Measurements from ENCODE around the gene KDM4B.

GRCh38 chr19:4976401-4977298, 7.7 kb downstream of the KDM4B start:
- TF ChIP-seq, protein P1, sequence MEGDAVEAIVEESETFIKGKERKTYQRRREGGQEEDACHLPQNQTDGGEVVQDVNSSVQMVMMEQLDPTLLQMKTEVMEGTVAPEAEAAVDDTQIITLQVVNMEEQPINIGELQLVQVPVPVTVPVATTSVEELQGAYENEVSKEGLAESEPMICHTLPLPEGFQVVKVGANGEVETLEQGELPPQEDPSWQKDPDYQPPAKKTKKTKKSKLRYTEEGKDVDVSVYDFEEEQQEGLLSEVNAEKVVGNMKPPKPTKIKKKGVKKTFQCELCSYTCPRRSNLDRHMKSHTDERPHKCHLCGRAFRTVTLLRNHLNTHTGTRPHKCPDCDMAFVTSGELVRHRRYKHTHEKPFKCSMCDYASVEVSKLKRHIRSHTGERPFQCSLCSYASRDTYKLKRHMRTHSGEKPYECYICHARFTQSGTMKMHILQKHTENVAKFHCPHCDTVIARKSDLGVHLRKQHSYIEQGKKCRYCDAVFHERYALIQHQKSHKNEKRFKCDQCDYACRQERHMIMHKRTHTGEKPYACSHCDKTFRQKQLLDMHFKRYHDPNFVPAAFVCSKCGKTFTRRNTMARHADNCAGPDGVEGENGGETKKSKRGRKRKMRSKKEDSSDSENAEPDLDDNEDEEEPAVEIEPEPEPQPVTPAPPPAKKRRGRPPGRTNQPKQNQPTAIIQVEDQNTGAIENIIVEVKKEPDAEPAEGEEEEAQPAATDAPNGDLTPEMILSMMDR (IDR thresholded peaks at IDR 0.05; ENCODE audit: low read depth, low read length, poor library complexity, severe bottlenecking) = peak; percentile 51
- TF ChIP-seq EZH2phosphoT487 (IDR thresholded peaks at IDR 0.05; ENCODE audit: borderline replicate concordance, low read length) = no peak
